Upper lobe of left lung (tissue), 4 donors: ENCODE measurements around the gene PRKG1.

Experiments
- CTCF ChIP-seq, 6 experiments: fragments of 450-650 bp in 4 of 6; fragments of 200-600 bp in 2 of 6; sonication (generic) in 2 of 6; IDR thresholded peaks; one replicate each; pipeline ENCODE4 v1.5.1; 2016 to 2019; ENCODE audit warnings: antibody characterized with exemption in 6 of 6
- EP300 ChIP-seq, 4 donors: sonication (generic); formaldehyde crosslinking; IDR thresholded peaks; one replicate each; pipeline ENCODE4 v1.5.1; 2017; ENCODE audit warnings: antibody characterized with exemption in 4 of 4, control low read depth in 2 of 4
- POLR2A ChIP-seq, 4 donors: fragments of 450-650 bp; IDR thresholded peaks; one replicate each; pipeline ENCODE4 v1.5.1; 2016 to 2017; ENCODE audit warnings: antibody characterized with exemption in 4 of 4, mild to moderate bottlenecking in 2 of 4
- POLR2AphosphoS5 ChIP-seq, 2 donors: sonication (generic); formaldehyde crosslinking; IDR thresholded peaks; one replicate each; pipeline ENCODE4 v1.5.1; 2017; ENCODE audit warnings: antibody characterized with exemption in 2 of 2

- TF ChIP-seq CTCF (IDR thresholded peaks at IDR 0.05) (no peak), EP300 (IDR thresholded peaks at IDR 0.05) (no peak), POLR2AphosphoS5 (IDR thresholded peaks at IDR 0.05) (no peak), POLR2A (IDR thresholded peaks at IDR 0.05) (no peak)
Observed at GRCh38 chr10:51879238-51879637, 805.0 kb downstream of the PRKG1 start.
